GM18520 (cell line): ENCODE results near the gene TNFRSF12A.

ENCODE experiments used
- ATAC-seq: cut with Tn5 transposase; IDR thresholded peaks from one replicate; pipeline ENCODE4 v1.9.1; 2021; ENCODE audit not compliant: unreplicated experiment

Gene TNFRSF12A

GRCh38 chr16:2985893-2986355 is 34.2 kb upstream of the TNFRSF12A start:
- no peak for ATAC-seq

- no peak for ATAC-seq
Measured at GRCh38 chr16:2986623-2987188, 33.5 kb upstream of the TNFRSF12A start.

DNA sequence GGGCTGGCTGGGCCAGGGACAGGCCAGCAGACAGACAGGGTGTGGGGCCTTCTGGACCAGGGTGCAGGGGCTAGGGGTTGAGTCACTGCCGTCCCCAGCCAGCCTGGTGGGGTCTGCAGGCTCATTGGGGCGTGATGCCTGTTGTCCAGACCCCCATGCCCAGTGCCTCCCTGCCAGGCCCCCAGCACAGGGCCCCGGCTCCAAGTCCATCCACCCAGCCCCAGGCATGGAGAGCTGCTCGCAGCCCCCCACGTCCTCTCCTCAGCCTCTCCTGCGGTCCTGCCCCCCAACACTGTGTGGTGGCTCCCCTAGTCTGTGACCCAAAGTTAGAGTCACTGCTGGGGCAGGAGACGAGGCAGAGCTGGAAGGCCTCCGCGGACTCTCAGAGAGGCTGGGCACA is 32.9 kb upstream of the TNFRSF12A start:
- ATAC-seq: no peak

DNA sequence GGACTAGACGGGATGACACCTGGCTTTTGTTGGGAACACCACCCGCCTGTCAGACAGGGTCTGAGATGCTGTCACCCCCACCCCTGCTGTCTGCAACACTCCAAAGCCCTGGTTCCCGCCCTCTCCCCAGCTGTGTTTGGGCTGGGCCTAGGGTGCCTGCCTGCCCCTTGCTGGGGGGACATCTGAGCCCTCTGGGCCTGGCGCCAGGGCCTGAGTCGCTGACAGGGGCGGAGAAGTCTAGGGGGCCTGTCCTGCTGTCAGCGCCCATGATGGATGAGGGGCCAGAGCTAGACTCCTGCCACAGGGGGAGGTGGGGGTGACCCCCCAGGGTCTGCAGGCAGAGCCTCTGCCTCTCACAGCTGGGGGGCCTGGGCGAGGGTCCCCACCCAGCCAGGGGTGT is 32.3 kb upstream of the TNFRSF12A start:
- ATAC-seq: no peak

DNA sequence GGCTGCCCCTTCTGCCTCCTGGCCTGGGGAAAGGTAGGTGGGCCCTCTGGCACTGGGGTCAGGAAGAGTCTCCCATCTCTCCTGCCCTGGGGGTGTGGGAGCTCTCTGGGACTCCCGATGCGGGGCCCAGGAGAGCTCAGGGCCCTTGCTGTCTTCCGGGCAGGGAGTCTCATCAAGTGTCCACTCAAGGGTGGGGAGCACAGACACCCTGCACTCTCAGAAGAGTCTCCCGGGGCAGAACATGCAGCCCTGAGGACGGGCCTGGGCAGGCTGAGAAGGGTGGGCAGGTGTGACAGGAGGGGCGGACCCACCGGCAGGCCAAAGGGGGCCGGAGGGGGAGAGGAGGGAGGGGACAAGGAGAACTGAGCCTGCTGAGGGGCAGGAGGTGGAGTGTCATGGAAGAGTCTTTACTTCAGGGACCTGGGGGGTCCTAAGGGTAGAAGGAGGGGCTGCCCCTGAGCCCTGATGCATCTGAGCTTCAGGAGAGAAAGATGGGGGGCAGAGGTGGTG is 31.5 kb upstream of the TNFRSF12A start:
- ATAC-seq: no peak

DNA sequence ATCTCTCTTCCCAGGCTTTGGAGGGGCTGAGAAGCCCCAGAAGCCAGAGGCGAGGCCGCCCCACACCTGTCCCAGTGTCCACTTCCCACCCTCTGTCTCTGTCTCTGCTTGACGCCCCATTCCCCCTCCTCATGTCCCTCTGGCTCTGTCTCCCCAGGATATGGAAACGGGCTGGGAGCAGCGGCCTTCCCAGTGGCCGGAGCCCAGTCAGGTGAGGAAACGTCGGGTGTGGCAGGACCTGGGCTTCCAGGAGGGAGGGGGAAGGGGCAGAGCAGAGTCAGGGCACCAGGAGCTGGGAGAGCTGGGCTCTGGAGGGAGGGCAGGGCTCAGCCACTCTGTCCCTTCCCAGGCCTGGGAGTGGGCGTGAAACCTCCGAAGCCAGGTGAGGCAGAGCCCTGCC is 29.3 kb upstream of the TNFRSF12A start:
- ATAC-seq: no peak

GRCh38 chr16:2991566-2992261 is 28.5 kb upstream of the TNFRSF12A start:
- ATAC-seq: no peak

- ATAC-seq: no peak
Measured at GRCh38 chr16:2992383-2993081, 27.6 kb upstream of the TNFRSF12A start.

DNA sequence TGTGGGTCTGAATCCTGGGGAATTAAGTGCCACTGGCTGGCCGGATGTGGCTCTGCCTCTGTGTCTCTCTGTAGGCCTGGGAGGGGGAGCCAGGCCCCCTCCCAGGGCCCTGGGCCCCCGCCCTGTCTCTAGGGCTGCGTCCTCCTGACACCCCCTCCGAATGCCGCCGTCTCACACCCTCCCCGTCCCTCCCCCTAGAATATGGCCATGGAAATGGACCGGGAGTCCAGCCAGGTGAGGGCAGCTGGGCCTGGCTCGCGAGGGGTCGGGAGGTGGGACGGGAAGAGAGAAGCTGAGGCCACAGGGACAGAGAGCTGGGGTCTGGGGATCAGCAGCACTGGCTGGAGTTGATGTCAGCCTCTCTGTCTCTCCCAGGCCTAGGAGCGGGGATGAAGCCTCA is 23.9 kb upstream of the TNFRSF12A start:
- no peak for ATAC-seq

DNA sequence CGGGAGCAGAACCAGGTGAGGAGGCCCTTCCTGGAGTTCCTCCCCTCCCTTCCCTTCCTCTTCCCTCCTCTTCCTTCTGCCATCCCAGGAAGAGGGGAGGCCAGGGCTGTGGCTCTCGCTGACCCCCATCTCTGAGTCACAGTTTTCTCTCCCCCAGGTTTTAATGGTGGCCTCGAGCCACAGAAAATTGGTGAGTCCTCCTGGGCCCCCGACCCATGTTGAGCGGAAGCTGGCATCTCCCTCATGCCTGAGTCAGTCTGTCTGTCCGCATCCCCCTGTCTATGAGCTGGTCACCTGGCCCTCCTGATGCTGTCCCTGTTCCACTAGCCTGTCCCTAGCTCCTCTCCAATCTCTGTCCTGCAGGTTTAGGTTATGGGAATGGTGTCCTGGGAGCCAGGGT is 20.2 kb upstream of the TNFRSF12A start:
- ATAC-seq: no peak

- ATAC-seq: no peak
Measured at GRCh38 chr16:3000540-3000939, 19.6 kb upstream of the TNFRSF12A start.

DNA sequence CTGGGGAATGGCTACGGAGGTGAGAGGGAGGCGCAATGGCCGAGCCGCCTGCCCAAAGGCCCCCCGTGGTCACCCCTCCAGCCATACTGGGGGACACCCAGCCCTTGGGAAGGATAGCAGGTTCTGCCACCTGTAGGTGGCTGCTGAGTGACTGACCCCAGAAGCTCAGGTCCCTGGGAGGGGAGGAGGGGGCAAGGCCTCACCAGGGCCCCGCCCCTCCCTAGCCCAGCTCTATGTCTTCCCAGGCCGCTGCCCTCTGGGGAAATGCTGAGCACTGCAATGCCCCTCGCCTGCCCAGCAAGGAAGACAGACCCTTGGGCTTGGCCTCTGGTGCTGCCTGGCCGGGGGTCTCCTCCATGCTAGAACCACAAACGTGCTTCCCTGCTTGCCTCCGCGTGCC is 18.9 kb upstream of the TNFRSF12A start:
- no peak for ATAC-seq

DNA sequence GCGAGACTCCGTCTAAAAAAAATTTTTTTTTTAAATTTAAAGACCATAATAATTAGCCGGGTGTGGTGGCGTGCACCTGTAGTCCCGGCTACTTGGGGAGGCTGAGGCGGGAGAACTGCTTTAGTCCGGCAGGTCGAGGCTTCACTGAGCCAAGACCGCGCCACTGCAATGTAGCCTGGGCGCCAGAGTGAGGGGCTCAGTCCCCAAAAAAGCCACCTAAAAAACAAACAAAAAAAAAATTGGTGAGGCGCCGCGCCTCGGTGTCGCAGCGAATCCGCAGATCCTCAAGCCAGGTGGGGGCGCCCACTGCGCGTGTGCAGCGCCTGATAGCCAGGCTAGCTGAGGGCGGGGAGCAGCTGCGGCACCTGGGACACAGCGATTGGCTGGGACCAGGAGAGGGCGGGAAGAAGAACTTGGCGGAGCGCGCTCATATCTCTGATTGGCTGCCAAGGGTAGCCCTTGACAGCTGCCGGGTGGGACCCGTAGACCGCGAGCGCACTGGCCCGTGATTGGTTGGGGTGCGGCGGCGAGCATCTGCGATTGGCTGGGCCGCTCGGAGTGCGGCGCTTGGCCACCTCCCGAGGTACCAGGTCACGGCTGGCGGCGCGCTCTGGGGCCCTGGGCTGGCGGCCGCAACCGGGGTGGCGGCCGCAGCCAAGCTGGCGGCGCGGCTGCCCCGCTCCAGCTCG is 16.4 kb upstream of the TNFRSF12A start:
- peak; percentile 96 for ATAC-seq

DNA sequence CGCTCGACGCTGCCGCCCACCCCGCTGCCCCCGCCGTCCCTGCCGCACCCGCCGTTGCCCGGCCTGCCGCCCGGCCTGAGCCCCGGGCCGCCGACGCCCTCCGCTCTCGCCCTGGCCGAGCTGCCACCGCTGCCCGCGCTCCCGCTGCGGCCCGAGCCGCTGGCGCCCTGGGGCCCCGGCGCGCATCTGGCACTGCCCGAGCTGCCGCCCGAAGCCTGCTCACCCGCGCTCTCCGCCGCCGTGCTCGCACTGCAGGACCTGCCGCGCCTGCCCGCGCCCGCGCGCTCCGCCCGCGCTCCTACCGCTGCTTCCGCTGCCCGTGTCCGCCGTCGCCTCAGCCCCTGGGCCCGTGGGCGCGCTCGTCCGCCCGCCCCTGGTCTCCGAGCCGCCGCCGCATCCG is 15.8 kb upstream of the TNFRSF12A start:
- ATAC-seq: no peak

GRCh38 chr16:3004781-3005284 is 15.3 kb upstream of the TNFRSF12A start:
- ATAC-seq: no peak

DNA sequence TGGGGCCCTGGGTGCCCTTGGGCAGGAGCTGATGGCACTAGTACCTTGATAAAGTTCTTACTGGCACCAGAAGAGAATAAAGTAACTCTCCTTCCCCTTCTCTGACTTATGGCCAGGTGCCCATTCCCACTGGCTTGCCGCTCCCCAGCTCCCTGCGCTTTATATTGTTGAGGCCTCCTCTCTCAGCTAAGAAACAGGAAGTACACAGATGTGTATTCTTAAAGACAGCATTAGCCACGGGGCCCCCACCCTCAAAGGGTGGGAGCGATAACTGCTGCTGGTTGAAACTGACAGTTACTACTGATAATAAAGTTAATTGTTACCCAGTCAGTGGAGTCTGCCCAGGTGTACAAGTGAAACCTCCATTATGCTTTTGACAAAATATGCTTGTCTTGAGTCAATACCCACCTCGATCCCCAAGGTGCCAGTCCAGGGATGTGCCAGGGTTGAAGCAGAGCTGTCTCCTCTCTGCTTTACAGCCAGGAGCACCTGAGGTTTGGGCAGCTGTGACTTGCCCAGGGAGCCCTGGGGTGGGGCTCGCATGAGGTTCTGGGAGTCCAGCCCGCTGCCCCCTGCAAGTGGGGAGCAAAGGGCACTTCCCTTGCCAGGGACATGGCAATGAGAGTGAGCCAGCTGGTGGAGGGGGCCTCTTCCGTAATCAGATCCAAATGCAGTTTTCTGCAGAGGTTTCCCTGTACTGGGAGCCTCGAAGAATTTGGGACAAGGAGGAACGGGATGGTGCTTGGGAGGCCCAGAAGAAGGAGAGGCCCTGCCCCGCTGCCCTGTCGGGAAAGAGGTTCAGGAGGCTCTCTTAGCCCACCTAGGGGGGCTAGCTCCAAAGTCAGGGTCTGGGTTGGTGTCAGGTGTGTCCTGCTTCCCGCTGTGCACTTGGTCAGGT is 12.9 kb upstream of the TNFRSF12A start:
- ATAC-seq: no peak

- ATAC-seq: no peak
Measured at GRCh38 chr16:3007957-3008689, 12.0 kb upstream of the TNFRSF12A start.

DNA sequence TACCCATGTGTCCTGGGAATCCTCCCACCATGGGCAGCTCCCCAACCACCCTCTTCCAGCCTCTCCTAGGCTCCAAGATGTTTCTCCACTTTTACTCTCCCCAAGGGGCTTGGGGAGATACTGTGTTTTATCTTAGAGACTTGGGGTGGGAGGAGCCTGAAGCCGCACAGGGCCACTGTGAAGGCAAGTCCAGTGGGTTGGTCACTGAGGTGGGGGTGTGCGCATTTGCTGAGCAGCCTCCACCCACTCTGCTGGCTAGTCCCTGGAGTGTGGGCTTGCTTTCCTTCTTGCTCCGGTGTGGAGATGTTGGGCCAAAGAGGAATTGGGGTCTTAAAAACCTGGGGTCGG is 11.5 kb upstream of the TNFRSF12A start:
- ATAC-seq: no peak

- no peak for ATAC-seq
Measured at GRCh38 chr16:3009568-3010390, 10.4 kb upstream of the TNFRSF12A start.
